Activated naive CD8-positive, alpha-beta T cell treated with anti-CD3 and anti-CD28 coated beads, Interleukin-2, amount 50 U/mL, for 24 hours (primary cell): ENCODE data around the gene KBTBD13.

Experiments used
- ATAC-seq: fragments of 150-1000 bp; cut with Tn5 transposase; one replicate; pipeline ENCODE4 v1.10.0; 2021
- DNase-seq: peaks from one replicate; pipeline ENCODE4 v3.0.0; 2021
- H3K27ac Mint-ChIP-seq: one replicate; pipeline ENCODE4 v1.8.0; 2021; ENCODE audit warnings: mild to moderate bottlenecking, mixed read lengths
- H3K27me3 Mint-ChIP-seq: one replicate; pipeline ENCODE4 v1.8.0; 2021; ENCODE audit warnings: mixed read lengths
- H3K36me3 Mint-ChIP-seq: one replicate; pipeline ENCODE4 v1.8.0; 2021; ENCODE audit warnings: low read depth, mixed read lengths
- H3K4me1 Mint-ChIP-seq: one replicate; pipeline ENCODE4 v1.8.0; 2021; ENCODE audit warnings: mixed read lengths
- H3K4me3 Mint-ChIP-seq: one replicate; pipeline ENCODE4 v1.8.0; 2021; ENCODE audit warnings: mild to moderate bottlenecking, moderate library complexity, mixed read lengths
- H3K9me3 Mint-ChIP-seq: one replicate; pipeline ENCODE4 v1.8.0; 2021; ENCODE audit warnings: mixed read lengths

Gene KBTBD13

DNA sequence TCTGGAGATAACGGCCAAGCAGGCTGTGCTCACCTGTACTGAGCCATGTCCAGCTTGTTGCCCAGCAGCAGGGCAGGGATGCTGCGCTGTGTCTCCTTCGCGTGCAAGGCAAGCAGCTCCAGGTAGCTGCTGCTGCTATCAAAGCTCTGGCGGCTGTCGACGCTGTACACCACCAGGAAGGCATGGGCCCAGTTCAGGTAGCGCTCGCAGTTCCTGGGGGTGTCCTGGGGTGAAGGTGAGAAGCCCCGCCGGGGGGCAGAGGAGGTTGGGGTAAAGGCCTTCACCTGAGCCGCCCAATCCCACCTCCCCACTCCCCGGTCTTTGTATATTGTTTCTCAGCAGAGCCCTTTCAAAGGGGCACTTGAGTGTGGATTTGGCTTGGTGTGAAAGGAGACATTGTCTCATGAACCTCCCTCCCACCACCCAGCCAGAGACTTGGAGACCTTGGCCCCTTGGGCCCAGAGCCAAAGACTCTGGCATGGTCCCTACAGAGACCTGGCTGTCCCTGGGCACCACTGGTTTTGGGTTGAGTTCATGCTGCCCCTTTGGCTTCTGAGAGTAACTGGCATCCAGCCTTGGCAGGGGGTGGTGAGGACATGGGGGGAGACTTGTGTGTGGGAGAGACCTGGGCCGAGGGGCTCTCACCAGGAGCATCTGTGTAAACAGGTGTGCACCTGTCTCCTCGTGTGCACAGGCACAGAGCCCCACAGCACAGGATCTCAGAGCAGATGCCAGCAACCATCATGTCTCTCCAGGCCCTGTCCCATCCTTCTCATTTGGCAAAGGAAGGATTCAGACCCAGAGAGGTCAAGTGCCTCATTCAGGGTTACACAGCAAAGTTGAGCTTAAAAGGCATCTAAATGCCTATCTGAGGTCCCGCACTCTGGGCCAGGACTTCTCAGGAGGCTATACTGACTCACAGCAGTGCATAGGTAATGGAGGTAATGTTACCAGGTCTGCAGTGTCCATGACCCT, 17.9 kb upstream of the KBTBD13 start:
- H3K36me3 Mint-ChIP-seq, result no peaks in the 10 kb centered on the region
- DNase-seq, result no peak
- no peak overlapping the region for H3K4me3 Mint-ChIP-seq
- ATAC-seq, result no peak
- peaks cover 2% of the 10 kb centered on the region for H3K4me1 Mint-ChIP-seq
- no peak overlapping the region for H3K27ac Mint-ChIP-seq
- H3K27me3 Mint-ChIP-seq, result peaks cover 2% of the 10 kb centered on the region
- no peaks in the 10 kb centered on the region for H3K9me3 Mint-ChIP-seq

DNA sequence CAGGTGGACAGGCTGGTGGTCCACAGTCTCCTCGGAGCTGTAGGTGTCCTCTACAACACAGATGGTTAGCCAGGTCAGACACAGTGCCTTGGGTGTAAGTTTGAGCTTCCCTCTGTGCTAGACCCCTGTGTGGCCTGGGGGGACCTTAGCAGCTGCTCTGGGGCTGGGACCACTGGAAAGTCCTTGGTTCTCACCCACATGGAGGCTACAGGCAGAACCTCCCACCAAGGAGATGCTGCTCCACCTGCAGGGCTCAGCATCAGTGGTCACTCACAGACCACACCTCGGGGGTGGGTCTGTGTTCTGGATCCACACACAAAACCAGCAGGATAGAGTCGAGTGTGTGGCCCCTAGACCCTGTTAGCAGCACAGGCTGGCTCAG, 17.2 kb upstream of the KBTBD13 start:
- Mint-ChIP-seq H3K27me3 (peaks cover 2% of the 10 kb centered on the region), H3K4me3 (no peak overlapping the region)

DNA sequence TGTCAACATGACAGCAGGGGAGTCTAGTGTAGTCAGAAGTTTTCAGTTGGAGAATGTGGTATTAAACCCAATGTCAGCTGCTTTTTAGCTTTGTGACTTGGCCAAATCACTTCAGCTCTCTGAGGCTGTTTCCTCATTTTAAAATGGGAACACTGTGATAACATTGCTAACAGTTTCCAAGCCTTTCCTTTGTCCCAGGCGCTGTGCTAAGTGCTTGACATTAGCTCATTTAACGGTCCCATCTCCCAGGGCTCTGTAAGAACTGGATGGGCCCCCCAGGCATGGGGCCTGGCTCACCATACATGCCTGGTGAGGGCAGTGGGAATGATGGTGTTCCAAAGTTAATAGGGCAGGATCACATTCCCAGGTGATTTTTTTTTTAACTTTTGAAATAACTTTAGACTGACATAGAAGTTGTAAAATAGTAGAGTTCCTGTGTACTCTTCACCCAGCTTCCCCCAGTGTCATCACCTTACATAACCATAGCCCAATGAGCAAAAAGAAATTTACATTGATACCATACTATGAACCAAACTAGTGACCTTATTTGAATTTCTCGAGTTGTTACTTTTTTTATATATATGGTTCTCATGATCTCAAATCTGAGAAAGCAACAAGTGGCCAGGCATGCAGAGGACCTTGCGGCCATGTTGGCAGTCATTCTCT, 16.5 kb upstream of the KBTBD13 start:
- H3K27ac Mint-ChIP-seq, result no peak overlapping the region
- H3K9me3 Mint-ChIP-seq, result no peaks in the 10 kb centered on the region
- ATAC-seq (no peak), DNase-seq (no peak)
- H3K4me1 Mint-ChIP-seq, result peaks cover 2% of the 10 kb centered on the region
- no peak overlapping the region for H3K4me3 Mint-ChIP-seq
- H3K36me3 Mint-ChIP-seq, result no peaks in the 10 kb centered on the region
- H3K27me3 Mint-ChIP-seq, result peaks cover 7% of the 10 kb centered on the region

More for the DNA sequence above, 17.2 kb upstream of the KBTBD13 start:
- DNase-seq, result no peak
- H3K27ac Mint-ChIP-seq, result no peak overlapping the region
- no peak for ATAC-seq
- H3K9me3 Mint-ChIP-seq, result no peaks in the 10 kb centered on the region
- H3K36me3 Mint-ChIP-seq, result no peaks in the 10 kb centered on the region
- peaks cover 2% of the 10 kb centered on the region for H3K4me1 Mint-ChIP-seq

DNA sequence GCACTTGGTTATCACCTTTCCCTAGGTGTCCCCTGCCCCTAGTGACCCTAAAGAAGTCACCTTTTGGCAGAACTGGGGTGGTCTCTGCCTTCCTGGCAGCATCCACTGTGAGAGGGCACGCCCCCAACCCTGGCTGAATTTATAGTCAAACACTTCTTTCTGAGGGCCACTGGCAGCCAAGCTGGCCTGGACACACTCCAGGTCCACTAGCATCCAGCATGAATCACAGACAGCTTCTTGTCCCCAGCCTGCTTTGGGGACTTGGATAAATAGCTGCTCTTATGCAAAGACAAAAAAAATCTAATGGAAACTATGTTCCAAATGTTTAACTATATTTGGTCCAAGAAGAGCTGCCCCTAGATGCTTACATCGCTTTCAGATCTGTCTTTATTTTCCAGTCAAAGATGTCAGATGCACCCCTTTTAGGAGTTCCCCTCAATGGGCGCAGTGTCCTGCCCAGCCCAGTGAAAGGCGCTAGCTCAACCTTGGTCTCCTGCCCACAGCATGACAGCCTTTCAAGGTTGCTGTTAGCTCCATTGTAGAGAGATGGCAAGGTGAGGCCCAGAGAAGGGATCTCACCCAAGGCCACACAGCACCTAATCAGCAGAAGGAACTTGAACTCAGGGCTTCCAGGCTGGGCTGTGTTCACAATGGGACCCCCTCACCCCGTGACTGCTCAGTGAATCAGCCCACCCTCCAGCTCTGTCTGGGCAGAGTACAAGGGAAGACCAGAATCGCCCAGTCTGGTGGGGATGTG, 15.7 kb upstream of the KBTBD13 start:
- no peaks in the 10 kb centered on the region for H3K36me3 Mint-ChIP-seq
- H3K4me1 Mint-ChIP-seq, result peaks cover 2% of the 10 kb centered on the region
- H3K9me3 Mint-ChIP-seq, result no peaks in the 10 kb centered on the region

DNA sequence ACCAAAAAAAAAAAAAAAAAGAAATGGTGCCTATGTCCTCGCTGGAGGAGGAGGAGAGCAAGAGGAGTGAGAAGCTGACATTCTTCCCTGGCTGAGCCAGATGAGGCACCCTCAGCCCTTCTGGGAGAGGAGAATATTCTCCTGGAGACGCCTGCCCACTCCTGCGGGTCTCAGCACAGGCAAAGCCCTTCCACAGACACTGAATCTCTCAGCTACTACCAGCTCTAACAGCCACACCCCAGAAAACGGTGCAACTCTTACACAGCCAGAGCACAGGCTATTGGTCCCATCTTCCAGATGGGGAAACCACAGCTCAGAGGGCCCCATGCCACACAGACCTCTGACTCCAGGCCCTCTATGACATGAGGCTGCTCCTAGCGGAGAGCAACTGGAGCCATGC, 14.5 kb upstream of the KBTBD13 start:
- no peak for ATAC-seq
- no peak overlapping the region for H3K27ac Mint-ChIP-seq
- DNase-seq, result no peak

More for the DNA sequence above, 15.7 kb upstream of the KBTBD13 start:
- H3K4me3 Mint-ChIP-seq, result no peak overlapping the region
- peaks cover 14% of the 10 kb centered on the region for H3K27me3 Mint-ChIP-seq
- H3K27ac Mint-ChIP-seq, result no peak overlapping the region
- ATAC-seq (no peak), DNase-seq (no peak)

DNA sequence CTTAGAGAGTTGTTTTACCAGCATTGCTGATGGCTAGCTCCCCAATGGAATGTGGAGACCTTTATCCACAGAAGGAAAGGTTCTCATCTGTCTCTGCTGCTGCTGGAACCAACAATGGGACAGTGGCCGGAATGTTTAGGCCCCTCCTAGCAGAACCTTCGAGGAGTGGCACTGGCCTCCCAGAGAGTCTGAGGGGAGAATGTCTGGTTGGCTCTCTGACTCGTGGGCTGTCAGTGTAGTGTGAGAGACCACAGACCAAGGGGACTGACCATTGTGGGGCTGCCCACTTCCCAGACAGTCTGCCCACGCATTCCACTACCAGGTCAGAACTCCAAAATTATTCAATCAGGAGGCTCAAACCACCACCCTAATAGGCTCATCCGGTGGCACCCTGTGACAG, 13.8 kb upstream of the KBTBD13 start:
- no peak overlapping the region for H3K27ac Mint-ChIP-seq
- H3K4me3 Mint-ChIP-seq, result no peak overlapping the region
- peaks cover 4% of the 10 kb centered on the region for H3K4me1 Mint-ChIP-seq
- ATAC-seq (no peak), DNase-seq (no peak)
- no peaks in the 10 kb centered on the region for H3K9me3 Mint-ChIP-seq
- peaks cover 28% of the 10 kb centered on the region for H3K27me3 Mint-ChIP-seq
- no peaks in the 10 kb centered on the region for H3K36me3 Mint-ChIP-seq

More for the DNA sequence above, 14.5 kb upstream of the KBTBD13 start:
- Mint-ChIP-seq H3K36me3 (no peaks in the 10 kb centered on the region), H3K27me3 (peaks cover 26% of the 10 kb centered on the region), H3K4me1 (peaks cover 2% of the 10 kb centered on the region), H3K4me3 (no peak overlapping the region), H3K9me3 (no peaks in the 10 kb centered on the region)

DNA sequence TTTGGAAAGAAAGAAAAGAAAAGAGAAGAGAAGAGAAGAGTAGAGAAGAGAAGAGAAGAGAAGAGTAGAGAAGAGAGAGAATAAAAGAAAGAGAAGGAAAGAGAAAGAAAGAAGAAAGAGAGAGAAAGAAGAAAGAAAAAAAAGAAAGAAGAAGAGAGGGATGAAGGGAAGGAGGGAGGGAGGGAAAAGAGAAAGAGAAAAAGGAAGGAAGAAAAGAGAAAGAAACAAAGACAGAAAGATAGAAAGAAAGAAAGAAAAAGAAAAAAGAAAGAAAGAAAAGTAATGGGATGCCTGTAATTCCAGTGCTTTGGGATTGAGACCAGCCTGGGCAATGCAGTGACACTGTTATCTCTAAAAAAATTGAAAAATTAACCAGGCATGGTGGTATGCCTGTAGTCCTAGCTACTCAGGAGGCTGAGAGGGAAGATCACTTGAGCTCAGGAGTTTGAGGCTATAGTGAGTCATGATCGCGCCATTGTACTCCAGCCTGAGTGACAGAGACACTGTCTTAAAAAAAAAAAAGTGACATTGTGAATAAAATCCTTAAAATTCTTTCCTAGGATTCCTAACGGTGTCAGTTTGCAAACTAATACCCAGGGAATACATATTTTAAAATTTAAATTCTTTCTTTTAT, 10.4 kb upstream of the KBTBD13 start:
- Mint-ChIP-seq H3K4me3 (no peak overlapping the region), H3K27me3 (peaks cover 35% of the 10 kb centered on the region), H3K36me3 (no peaks in the 10 kb centered on the region), H3K4me1 (peaks cover 4% of the 10 kb centered on the region), H3K27ac (no peak overlapping the region), H3K9me3 (no peaks in the 10 kb centered on the region)
- DNase-seq (no peak), ATAC-seq (no peak)

DNA sequence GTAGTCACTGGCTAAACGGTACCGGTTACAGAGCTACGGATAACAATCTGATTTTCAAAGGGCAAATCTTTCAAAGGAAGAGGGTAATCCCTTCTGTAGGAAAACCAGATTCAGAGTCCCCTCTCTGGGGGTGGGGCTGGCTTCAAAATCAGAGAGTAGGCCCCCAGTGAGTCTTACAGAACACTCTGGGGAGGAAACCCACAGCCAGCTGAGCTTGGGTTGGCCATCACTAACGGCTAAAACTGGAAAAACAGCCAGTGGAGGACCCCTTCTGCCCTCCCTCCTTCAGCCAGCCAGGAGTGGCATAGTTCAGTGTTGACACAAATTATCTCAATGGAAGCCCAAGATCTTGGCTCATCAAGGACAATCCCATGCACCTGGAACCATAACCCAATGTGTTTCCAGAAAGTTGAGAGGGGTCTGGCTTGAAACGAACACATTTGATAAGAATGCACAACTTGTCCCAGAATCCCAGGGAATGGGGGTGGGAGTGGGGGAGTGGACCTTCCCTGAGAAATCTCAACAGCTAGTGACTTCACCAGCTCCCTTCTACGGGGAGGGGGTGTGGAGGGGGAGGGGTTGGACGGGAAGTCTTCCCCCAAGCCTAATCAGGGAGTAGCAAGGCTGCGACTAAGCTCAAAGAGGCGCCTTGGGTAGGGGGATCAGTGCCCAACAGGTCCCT, 9.8 kb upstream of the KBTBD13 start:
- H3K4me3 Mint-ChIP-seq, result no peak overlapping the region
- peaks cover 4% of the 10 kb centered on the region for H3K4me1 Mint-ChIP-seq
- H3K27me3 Mint-ChIP-seq, result peaks cover 35% of the 10 kb centered on the region
- H3K36me3 Mint-ChIP-seq, result no peaks in the 10 kb centered on the region
- no peaks in the 10 kb centered on the region for H3K9me3 Mint-ChIP-seq
- DNase-seq, result no peak
- no peak for ATAC-seq
- H3K27ac Mint-ChIP-seq, result no peak overlapping the region

DNA sequence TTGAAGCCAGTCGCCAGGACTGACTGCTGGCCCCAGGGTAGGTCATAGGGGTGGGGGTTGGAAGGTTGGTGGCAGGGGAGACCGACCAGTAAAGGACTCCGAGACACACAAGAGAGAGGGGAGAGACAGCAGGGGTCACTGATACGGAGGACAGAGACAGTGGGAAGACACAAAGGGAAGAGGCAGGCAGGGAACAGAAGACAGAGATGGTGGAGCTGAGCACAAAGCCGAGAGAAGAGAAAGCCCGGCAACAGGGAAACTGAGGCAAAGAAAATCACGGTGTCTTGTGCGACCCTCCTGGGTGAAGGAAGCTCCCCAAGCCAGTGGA, 9.3 kb upstream of the KBTBD13 start:
- no peaks in the 10 kb centered on the region for H3K9me3 Mint-ChIP-seq
- H3K27ac Mint-ChIP-seq, result no peak overlapping the region
- peaks cover 4% of the 10 kb centered on the region for H3K4me1 Mint-ChIP-seq
- H3K4me3 Mint-ChIP-seq, result no peak overlapping the region
- no peak for ATAC-seq
- no peak for DNase-seq
- no peaks in the 10 kb centered on the region for H3K36me3 Mint-ChIP-seq
- H3K27me3 Mint-ChIP-seq, result peaks cover 35% of the 10 kb centered on the region

DNA sequence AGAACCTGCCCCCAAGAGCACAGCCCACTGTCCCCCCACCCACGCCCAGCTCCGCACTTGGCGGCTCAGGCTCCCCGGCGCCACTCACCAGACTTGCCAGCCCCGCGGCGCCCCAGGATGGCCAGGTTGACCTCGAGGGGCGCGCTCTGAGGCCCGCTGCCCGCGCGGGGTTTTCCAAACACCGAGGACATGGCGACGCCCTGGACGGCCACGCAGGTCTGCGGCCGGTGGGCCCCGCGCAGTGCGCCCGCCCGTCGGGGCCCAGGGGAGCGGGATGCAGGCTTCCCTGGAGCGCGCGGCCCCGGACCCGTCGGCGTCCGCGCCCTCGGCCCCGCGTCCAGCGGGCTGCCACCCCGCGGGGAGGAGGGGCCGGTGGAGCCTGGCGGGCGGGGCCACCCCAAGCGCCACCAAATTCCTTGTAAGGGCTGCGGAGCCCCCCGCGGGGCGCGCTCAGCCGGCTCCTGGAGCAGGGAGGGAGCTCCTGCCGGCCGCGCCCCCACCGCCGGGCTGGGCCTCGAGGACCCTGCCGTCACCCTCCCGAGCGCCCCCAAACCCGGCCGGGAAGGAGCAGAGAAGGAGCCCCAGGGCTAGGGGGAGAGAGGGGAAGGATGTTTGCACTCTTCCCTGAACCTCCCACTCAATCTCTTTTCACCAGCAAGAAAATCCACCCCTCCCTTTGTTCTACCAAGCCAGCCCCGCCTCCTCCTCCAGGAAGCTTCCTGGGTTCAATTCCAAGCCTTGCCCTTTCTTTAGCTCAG, 8.7 kb upstream of the KBTBD13 start, which contains the start of gene RASL12:
Gene RASL12 (minus strand): TSS at position 347 of the 758 bp plus-strand sequence. CDS start 156 bp downstream, at position 191.
- Mint-ChIP-seq H3K4me1 (peaks cover 4% of the 10 kb centered on the region), H3K27me3 (peaks cover 35% of the 10 kb centered on the region), H3K36me3 (no peaks in the 10 kb centered on the region), H3K27ac (no peak within 1 kb of the TSS), H3K9me3 (no peaks in the 10 kb centered on the region), H3K4me3 (no peak within 1 kb of the TSS)
- DNase-seq, result no peak
- ATAC-seq, result no peak

DNA sequence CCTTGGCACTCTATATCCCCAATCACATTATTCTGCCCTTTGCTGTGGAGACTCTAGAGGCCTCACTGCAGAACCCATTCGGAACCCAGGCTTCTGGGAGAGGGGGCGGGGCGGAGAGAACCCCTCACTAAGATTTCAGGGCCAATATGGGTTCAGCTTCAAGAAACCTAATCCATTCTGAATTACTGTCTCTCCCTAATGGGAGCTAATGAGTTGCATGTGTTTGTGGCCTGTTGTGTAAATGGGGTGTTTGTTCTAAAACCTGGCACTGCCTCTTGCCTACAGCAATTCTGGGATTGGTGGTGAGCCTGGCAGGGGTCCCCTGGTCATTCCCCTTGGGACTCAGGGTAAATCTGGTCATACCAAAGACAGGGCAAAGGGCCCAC, 8.2 kb upstream of the KBTBD13 start:
- peaks cover 35% of the 10 kb centered on the region for H3K27me3 Mint-ChIP-seq

DNA sequence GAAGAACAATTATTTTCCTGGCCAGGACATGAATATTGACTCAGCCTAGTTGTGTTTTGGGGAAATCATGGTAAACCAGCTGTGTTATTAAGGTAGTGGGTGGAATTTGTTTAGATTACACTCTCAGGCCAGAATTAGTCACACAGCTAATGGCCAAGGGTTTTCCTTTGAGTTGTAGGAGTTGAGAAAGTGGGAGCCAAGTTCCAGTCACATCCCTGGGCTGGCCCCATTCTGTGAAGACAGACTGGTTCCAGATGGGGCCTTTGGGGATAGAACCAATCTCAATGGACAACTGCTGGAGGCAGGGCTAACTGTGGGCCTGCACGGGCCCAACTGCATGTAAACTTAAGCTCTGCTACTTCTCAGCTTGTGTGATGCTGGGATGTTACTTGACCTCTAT, 7.4 kb upstream of the KBTBD13 start:
- Mint-ChIP-seq H3K9me3 (no peaks in the 10 kb centered on the region), H3K36me3 (no peaks in the 10 kb centered on the region), H3K27ac (no peak overlapping the region), H3K27me3 (peaks cover 35% of the 10 kb centered on the region), H3K4me3 (no peak overlapping the region), H3K4me1 (peaks cover 3% of the 10 kb centered on the region)
- no peak for DNase-seq
- no peak for ATAC-seq

More for the DNA sequence above, 8.2 kb upstream of the KBTBD13 start:
- Mint-ChIP-seq H3K4me1 (peaks cover 3% of the 10 kb centered on the region), H3K4me3 (no peak overlapping the region), H3K9me3 (no peaks in the 10 kb centered on the region), H3K27ac (no peak overlapping the region), H3K36me3 (no peaks in the 10 kb centered on the region)
- DNase-seq, result no peak
- no peak for ATAC-seq

DNA sequence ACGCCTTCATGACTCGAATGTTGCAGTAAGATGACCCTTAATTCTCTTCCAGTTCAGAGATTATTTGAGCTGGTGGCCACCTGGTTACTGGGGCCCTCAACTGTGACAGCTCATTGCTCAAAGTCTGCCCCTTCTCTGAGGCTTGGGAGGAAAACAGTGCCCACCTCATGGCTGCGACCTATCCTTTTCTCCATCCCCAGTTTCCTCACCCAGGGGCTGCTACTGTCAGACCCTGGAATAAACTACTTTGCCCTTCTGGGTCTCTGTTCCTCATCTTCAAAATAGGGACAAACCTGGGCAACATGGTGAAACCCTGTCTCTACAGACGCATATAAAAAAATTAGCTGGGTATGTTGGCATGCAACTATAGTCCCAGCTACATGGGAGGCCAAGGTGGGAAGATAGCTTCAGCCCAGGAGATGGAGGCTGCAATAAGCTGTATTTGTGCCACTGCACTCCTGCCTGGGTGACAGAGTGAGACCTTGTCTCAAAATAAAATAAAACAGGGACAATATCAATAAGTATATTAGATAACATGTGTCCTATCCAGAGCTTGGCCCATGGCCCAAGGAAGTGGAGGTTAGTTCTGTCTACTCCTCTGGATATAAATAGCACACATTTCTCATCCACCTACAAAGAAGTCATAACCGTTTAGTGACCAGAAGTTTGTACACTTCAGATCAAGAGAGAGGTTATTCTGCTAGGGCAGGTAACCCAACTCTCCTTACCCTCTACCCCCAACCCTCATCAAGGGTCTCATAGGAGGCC, 6.6 kb upstream of the KBTBD13 start:
- no peaks in the 10 kb centered on the region for H3K36me3 Mint-ChIP-seq

More for the DNA sequence above, 6.6 kb upstream of the KBTBD13 start:
- Mint-ChIP-seq H3K27ac (no peak overlapping the region), H3K4me1 (peaks cover 3% of the 10 kb centered on the region), H3K4me3 (no peak overlapping the region), H3K27me3 (peaks cover 30% of the 10 kb centered on the region), H3K9me3 (no peaks in the 10 kb centered on the region)
- ATAC-seq, result no peak
- no peak for DNase-seq
